Measurements from ENCODE around the gene EVC2.

- TF ChIP-seq CTCF (IDR thresholded peaks at IDR 0.05) (no peak), SIN3A (IDR thresholded peaks at IDR 0.05; ENCODE audit: borderline replicate concordance, insufficient read depth, low read depth, low read length) (no peak), POLR2AphosphoS5 (IDR thresholded peaks at IDR 0.05; ENCODE audit: low read depth, low read length) (no peak), REST (IDR thresholded peaks at IDR 0.05; ENCODE audit: insufficient read depth in 1 of 2, low read depth in 2 of 2, low read length in 1 of 2) (no peak), TCF7L2 (IDR thresholded peaks at IDR 0.05; ENCODE audit: low read depth, low read length) (no peak)
Observed at GRCh38 chr4:5619913-5620625, 88.3 kb downstream of the EVC2 start.
